Breast epithelium (tissue), 3 donors: Measurements from ENCODE around the gene CPT2.

Source experiments
- POLR2A ChIP-seq: fragments of 450-650 bp; IDR thresholded peaks from one replicate; pipeline ENCODE4 v1.6.1; 2016; ENCODE audit warnings: antibody characterized with exemption, mild to moderate bottlenecking, moderate library complexity
- TF ChIP-seq, protein P1 (sequence below), 3 donors: fragments of 450-650 bp; IDR thresholded peaks; one replicate each; pipeline ENCODE4 v1.5.1; 2016 to 2017; ENCODE audit warnings: antibody characterized with exemption in 3 of 3, mild to moderate bottlenecking in 3 of 3, moderate library complexity in 3 of 3

DNA sequence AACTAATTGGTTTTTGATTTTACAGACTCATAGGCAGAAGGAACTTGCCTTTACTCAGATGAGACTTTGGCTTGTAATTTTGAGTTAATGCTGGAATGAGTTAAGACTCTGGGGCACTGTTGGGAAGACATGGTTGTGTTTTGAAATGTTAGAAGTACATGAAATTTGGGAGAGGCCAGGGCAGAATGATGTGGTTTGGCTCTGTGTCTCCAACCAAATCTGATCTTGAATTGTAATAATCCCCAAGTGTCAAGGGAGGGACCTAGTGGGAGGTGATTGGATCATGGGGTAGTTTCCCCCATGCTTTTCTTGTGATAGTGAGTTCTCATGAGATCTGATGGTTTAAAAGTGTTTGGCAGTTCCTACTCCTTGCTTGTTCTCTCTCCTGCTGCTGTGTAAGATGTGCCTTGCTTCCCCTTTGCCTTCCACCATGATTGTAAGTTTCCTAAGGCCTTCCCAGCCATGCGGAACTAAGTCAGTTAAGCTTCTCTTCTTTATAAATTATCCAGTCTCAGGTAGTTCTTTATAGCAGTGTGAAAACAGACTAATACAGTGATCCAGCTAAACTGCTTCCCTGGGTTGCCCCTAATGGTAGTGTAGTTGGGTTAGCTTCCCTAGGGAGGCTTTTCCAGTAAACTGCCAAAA, 10.2 kb downstream of the CPT2 start:
- TF ChIP-seq, protein P1, sequence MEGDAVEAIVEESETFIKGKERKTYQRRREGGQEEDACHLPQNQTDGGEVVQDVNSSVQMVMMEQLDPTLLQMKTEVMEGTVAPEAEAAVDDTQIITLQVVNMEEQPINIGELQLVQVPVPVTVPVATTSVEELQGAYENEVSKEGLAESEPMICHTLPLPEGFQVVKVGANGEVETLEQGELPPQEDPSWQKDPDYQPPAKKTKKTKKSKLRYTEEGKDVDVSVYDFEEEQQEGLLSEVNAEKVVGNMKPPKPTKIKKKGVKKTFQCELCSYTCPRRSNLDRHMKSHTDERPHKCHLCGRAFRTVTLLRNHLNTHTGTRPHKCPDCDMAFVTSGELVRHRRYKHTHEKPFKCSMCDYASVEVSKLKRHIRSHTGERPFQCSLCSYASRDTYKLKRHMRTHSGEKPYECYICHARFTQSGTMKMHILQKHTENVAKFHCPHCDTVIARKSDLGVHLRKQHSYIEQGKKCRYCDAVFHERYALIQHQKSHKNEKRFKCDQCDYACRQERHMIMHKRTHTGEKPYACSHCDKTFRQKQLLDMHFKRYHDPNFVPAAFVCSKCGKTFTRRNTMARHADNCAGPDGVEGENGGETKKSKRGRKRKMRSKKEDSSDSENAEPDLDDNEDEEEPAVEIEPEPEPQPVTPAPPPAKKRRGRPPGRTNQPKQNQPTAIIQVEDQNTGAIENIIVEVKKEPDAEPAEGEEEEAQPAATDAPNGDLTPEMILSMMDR (IDR thresholded peaks at IDR 0.05), result no peak
- no peak for TF ChIP-seq POLR2A
